Neural cell (in vitro differentiated cells): ENCODE results near the gene MBD5.

Source experiments
- TAF1 ChIP-seq: IDR thresholded peaks from 2 replicates; pipeline ENCODE4 v1.6.1; 2012; ENCODE audit warnings: low read depth
- TF ChIP-seq, protein P1 (sequence below): fragments of 450-650 bp; IDR thresholded peaks from 2 replicates; pipeline ENCODE4 v1.5.1; 2014; ENCODE audit warnings: antibody characterized with exemption, mild to moderate bottlenecking, moderate library complexity; ENCODE audit not compliant: poor library complexity, severe bottlenecking

DNA sequence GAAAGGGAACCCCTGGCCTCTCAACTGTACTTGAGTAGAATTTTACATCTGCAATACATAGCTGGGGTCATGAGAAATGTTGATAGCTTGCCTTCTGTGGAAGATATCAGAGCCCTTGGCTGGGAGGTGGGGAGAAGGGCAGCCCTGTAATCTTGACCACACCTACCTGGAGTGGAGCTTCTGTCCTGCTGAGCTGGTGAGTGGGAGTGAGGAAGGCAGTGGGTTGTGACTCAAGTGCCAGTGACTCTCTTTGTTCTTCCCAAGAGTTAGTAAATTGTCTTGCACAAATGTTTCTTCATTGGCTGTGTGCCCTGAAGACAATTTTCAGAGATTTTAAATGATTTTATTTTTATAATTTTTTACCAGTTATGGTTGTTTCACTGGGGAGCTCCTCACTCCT is 277.3 kb downstream of the MBD5 start:
- TF ChIP-seq, protein P1, sequence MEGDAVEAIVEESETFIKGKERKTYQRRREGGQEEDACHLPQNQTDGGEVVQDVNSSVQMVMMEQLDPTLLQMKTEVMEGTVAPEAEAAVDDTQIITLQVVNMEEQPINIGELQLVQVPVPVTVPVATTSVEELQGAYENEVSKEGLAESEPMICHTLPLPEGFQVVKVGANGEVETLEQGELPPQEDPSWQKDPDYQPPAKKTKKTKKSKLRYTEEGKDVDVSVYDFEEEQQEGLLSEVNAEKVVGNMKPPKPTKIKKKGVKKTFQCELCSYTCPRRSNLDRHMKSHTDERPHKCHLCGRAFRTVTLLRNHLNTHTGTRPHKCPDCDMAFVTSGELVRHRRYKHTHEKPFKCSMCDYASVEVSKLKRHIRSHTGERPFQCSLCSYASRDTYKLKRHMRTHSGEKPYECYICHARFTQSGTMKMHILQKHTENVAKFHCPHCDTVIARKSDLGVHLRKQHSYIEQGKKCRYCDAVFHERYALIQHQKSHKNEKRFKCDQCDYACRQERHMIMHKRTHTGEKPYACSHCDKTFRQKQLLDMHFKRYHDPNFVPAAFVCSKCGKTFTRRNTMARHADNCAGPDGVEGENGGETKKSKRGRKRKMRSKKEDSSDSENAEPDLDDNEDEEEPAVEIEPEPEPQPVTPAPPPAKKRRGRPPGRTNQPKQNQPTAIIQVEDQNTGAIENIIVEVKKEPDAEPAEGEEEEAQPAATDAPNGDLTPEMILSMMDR: no peak
- TF ChIP-seq TAF1: no peak
